Measurements from ENCODE around the gene STRIP2. TPM values are rescaled to one million over a fixed set of nuclear protein-coding genes. Genes with fewer than 3 reads are reported as not detected.
A peak's percentile ranks its signal among the peaks of the same experiment; 100 is the strongest.

Gene STRIP2
- total RNA-seq, 1 donor from 2014 or later: 73.5 TPM

DNA sequence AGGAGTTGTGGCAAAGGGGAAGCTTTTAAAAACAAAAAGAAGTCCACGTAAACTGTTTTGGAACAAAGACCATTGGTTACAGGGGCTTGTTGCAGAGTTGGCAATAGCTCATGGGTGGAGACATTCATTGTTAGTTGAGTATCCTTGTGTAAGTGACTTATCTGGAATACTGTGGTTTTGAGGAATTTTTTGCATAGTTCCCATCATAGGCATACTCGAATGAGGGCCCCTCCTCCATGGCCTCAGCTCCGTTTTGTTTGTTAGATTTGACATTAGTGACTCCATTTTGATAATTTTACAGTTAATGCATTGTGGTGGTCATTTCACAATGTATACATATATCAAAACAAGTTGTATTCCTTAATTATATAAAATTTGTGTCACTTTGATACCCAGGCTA, 55.3 kb downstream of the STRIP2 start:
- Mint-ChIP-seq H3K4me1 (ENCODE audit: low read depth) (peaks cover 18% of the 10 kb centered on the region), H3K36me3 (ENCODE audit: low read depth) (peaks cover 74% of the 10 kb centered on the region), H3K9me3 (no peaks in the 10 kb centered on the region), H3K27me3 (ENCODE audit: low read depth) (no peaks in the 10 kb centered on the region), H3K27ac (no peak overlapping the region), H3K4me3 (ENCODE audit: low read depth) (no peak overlapping the region)
- intact Hi-C loops (cut with micrococcal nuclease): no loop called here
- DNase-seq (ENCODE audit: low spot score): no peak

DNA sequence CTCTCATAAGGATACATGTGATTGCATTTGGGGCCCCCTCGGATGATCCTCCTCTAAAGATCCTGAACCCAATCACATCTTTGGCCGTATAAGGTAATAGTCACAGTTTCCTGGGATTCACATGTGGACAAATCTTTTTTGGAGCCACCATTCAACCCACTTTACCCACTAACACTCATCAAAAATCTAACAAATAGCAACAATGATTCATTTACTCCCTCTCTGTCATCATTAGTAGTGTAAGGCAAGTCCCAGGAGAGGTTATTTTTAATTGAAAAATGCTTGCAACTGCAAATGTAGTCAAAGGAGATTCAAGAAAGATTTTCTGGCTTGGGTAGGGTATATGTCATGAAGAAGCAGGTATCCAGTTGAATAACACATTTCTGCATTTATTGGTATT, 58.2 kb downstream of the STRIP2 start:
- DNase-seq (ENCODE audit: low spot score): no peak
- Mint-ChIP-seq H3K27ac (peak overlapping the region; percentile 67), H3K27me3 (ENCODE audit: low read depth) (no peaks in the 10 kb centered on the region), H3K9me3 (no peaks in the 10 kb centered on the region), H3K4me1 (ENCODE audit: low read depth) (peaks cover 37% of the 10 kb centered on the region), H3K4me3 (ENCODE audit: low read depth) (no peak overlapping the region), H3K36me3 (ENCODE audit: low read depth) (peaks cover 49% of the 10 kb centered on the region)
- intact Hi-C loops (cut with micrococcal nuclease): no loop called here

DNA sequence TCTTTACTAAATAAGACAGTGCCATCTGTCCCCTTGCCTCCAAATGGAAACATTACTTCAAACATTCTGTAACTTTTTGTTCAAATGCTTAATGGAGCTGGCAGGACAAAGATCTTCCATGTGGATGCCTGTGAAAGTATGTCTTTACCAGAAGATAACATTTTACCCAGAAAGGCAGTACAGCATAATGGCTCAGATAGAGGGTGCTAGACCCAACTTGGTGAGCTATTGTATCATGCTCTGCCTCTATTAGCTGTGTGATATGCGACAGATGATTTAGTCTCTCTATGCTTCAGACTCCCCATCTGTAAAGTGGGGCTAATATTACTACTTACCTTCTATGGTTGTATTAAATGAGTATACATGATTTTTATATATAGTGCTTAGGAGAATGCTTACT, 59.3 kb downstream of the STRIP2 start:
- Mint-ChIP-seq H3K27me3 (ENCODE audit: low read depth) (no peaks in the 10 kb centered on the region), H3K4me3 (ENCODE audit: low read depth) (no peak overlapping the region), H3K27ac (peak overlapping the region; percentile 72), H3K9me3 (no peaks in the 10 kb centered on the region), H3K36me3 (ENCODE audit: low read depth) (peaks cover 38% of the 10 kb centered on the region), H3K4me1 (ENCODE audit: low read depth) (peaks cover 44% of the 10 kb centered on the region)
- intact Hi-C loops (cut with micrococcal nuclease): no loop called here
- no peak for DNase-seq (ENCODE audit: low spot score)

- Mint-ChIP-seq H3K9me3 (no peaks in the 10 kb centered on the region), H3K27me3 (ENCODE audit: low read depth) (no peaks in the 10 kb centered on the region), H3K4me3 (ENCODE audit: low read depth) (no peak overlapping the region), H3K27ac (peak overlapping the region; percentile 72), H3K4me1 (ENCODE audit: low read depth) (peaks cover 44% of the 10 kb centered on the region), H3K36me3 (ENCODE audit: low read depth) (peaks cover 33% of the 10 kb centered on the region)
- intact Hi-C loops (cut with micrococcal nuclease): loop anchor here (2.0 kb wide), 1 partner anchor 55 kb away; no protein-coding TSS in a partner anchor
- DNase-seq (ENCODE audit: low spot score): peak; percentile 16
Observed at GRCh38 chr7:129494041-129494440, 59.8 kb downstream of the STRIP2 start.

- intact Hi-C loops (cut with micrococcal nuclease): loop anchor here (2.0 kb wide), 2 partner anchors 57 to 115 kb away; partner anchors contain the start of gene NRF1
- no peak overlapping the region for H3K4me3 Mint-ChIP-seq (ENCODE audit: low read depth)
- peak; percentile 25 for DNase-seq (ENCODE audit: low spot score)
- peaks cover 19% of the 10 kb centered on the region for H3K36me3 Mint-ChIP-seq (ENCODE audit: low read depth)
- no peaks in the 10 kb centered on the region for H3K27me3 Mint-ChIP-seq (ENCODE audit: low read depth)
- H3K4me1 Mint-ChIP-seq (ENCODE audit: low read depth): peaks cover 49% of the 10 kb centered on the region
- peak overlapping the region; percentile 59 for H3K27ac Mint-ChIP-seq
- H3K9me3 Mint-ChIP-seq: no peaks in the 10 kb centered on the region
Observed at GRCh38 chr7:129495987-129496386, 61.8 kb downstream of the STRIP2 start.

GRCh38 chr7:129496653-129497052, 62.4 kb downstream of the STRIP2 start:
- peak overlapping the region; percentile 82 for H3K27ac Mint-ChIP-seq
- no peak for DNase-seq (ENCODE audit: low spot score)
- no peaks in the 10 kb centered on the region for H3K27me3 Mint-ChIP-seq (ENCODE audit: low read depth)
- intact Hi-C loops (cut with micrococcal nuclease): loop anchor here (2.0 kb wide), 1 partner anchor 114 kb away; the partner anchor contains the start of gene NRF1
- peaks cover 55% of the 10 kb centered on the region for H3K4me1 Mint-ChIP-seq (ENCODE audit: low read depth)
- peaks cover 13% of the 10 kb centered on the region for H3K36me3 Mint-ChIP-seq (ENCODE audit: low read depth)
- no peaks in the 10 kb centered on the region for H3K9me3 Mint-ChIP-seq
- H3K4me3 Mint-ChIP-seq (ENCODE audit: low read depth): no peak overlapping the region

DNA sequence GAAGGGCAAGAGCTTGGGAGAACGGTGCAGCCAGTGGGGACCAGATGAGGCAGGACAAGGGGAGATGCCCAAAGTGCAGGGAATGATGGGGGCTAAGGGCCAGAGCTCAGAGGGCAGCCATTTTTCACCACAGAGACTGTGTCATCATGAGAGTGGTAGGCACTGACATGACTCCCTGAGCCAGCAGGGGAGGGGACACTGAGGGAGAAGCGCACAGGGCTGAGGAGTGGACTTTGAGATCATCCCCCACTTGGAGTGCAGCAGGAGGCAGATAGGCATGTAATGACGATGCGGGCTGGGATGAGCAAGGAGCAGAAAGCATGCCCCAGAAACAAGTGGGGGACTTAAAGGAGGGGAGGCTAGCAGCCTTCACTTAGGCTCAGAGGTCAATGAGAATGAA, 62.9 kb downstream of the STRIP2 start:
- DNase-seq (ENCODE audit: low spot score): no peak
- Mint-ChIP-seq H3K4me1 (ENCODE audit: low read depth) (peaks cover 53% of the 10 kb centered on the region), H3K9me3 (no peaks in the 10 kb centered on the region), H3K27ac (peak overlapping the region; percentile 82), H3K36me3 (ENCODE audit: low read depth) (peaks cover 10% of the 10 kb centered on the region), H3K4me3 (ENCODE audit: low read depth) (no peak overlapping the region), H3K27me3 (ENCODE audit: low read depth) (no peaks in the 10 kb centered on the region)
- intact Hi-C loops (cut with micrococcal nuclease): loop anchor here (2.0 kb wide), 1 partner anchor 114 kb away; the partner anchor contains the start of gene NRF1

DNA sequence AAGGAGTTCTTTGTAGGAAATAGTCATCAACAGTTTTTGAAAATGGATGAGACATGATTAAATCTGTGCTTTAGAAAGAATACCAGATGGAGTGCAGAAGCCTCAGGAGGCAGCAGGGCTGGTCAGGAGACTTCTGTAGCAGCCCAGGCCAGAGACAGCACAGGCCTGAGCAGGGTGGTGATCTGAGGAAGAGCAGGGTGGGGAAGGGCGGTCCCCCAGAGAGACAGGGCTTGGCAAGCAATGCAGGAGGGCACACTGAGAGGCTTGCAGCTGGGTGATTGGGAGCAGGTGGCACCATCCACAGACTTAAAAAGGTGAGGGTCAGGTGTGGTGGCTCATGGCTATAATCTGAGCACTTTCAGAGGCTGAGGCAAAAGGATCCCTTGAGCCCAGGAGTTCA, 63.8 kb downstream of the STRIP2 start:
- Mint-ChIP-seq H3K36me3 (ENCODE audit: low read depth) (peaks cover 3% of the 10 kb centered on the region), H3K27me3 (ENCODE audit: low read depth) (no peaks in the 10 kb centered on the region), H3K4me3 (ENCODE audit: low read depth) (no peak overlapping the region), H3K4me1 (ENCODE audit: low read depth) (peaks cover 45% of the 10 kb centered on the region), H3K9me3 (no peaks in the 10 kb centered on the region), H3K27ac (peak overlapping the region; percentile 21)
- DNase-seq (ENCODE audit: low spot score): no peak
- intact Hi-C loops (cut with micrococcal nuclease): no loop called here

GRCh38 chr7:129499999-129500398, 65.8 kb downstream of the STRIP2 start:
- DNase-seq (ENCODE audit: low spot score): no peak
- peaks cover 4% of the 10 kb centered on the region for H3K27me3 Mint-ChIP-seq (ENCODE audit: low read depth)
- H3K4me1 Mint-ChIP-seq (ENCODE audit: low read depth): peaks cover 38% of the 10 kb centered on the region

GRCh38 chr7:129501760-129502707, 67.8 kb downstream of the STRIP2 start, which contains the start of gene SMKR1:
Gene SMKR1 (plus strand): TSS chr7:129502531. CDS start chr7:129502825, 294 bp downstream.
- H3K36me3 Mint-ChIP-seq (ENCODE audit: low read depth): no peaks in the 10 kb centered on the region
- H3K27me3 Mint-ChIP-seq (ENCODE audit: low read depth): peaks cover 7% of the 10 kb centered on the region

More at GRCh38 chr7:129499999-129500398, 65.8 kb downstream of the STRIP2 start:
- Mint-ChIP-seq H3K9me3 (no peaks in the 10 kb centered on the region), H3K4me3 (ENCODE audit: low read depth) (no peak overlapping the region), H3K27ac (no peak overlapping the region), H3K36me3 (ENCODE audit: low read depth) (no peaks in the 10 kb centered on the region)
- intact Hi-C loops (cut with micrococcal nuclease): no loop called here

GRCh38 chr7:129502708-129503685, 68.8 kb downstream of the STRIP2 start:
- Mint-ChIP-seq H3K27me3 (ENCODE audit: low read depth) (peaks cover 7% of the 10 kb centered on the region), H3K4me1 (ENCODE audit: low read depth) (peaks cover 18% of the 10 kb centered on the region), H3K9me3 (no peaks in the 10 kb centered on the region), H3K36me3 (ENCODE audit: low read depth) (no peaks in the 10 kb centered on the region), H3K27ac (peak overlapping the region; percentile 59), H3K4me3 (ENCODE audit: low read depth) (peak overlapping the region; percentile 82)
- intact Hi-C loops (cut with micrococcal nuclease): loop anchor here (2.0 kb wide), 2 partner anchors 28 to 104 kb away; no protein-coding TSS in a partner anchor
- no peak for DNase-seq (ENCODE audit: low spot score)

More at GRCh38 chr7:129501760-129502707, 67.8 kb downstream of the STRIP2 start, which contains the start of gene SMKR1:
- H3K9me3 Mint-ChIP-seq: no peaks in the 10 kb centered on the region
- peaks cover 28% of the 10 kb centered on the region for H3K4me1 Mint-ChIP-seq (ENCODE audit: low read depth)
- H3K27ac Mint-ChIP-seq: peak within 1 kb of the TSS; percentile 71
- peak; percentile 87 for DNase-seq (ENCODE audit: low spot score)
- intact Hi-C loops (cut with micrococcal nuclease): loop anchor here (2.0 kb wide), 2 partner anchors 29 to 105 kb away; no protein-coding TSS in a partner anchor
- peak within 1 kb of the TSS; percentile 82 for H3K4me3 Mint-ChIP-seq (ENCODE audit: low read depth)

- H3K27ac Mint-ChIP-seq: peak overlapping the region; percentile 59
- peak overlapping the region; percentile 82 for H3K4me3 Mint-ChIP-seq (ENCODE audit: low read depth)
- no peak for DNase-seq (ENCODE audit: low spot score)
- H3K27me3 Mint-ChIP-seq (ENCODE audit: low read depth): peaks cover 7% of the 10 kb centered on the region
- H3K36me3 Mint-ChIP-seq (ENCODE audit: low read depth): no peaks in the 10 kb centered on the region
- peaks cover 18% of the 10 kb centered on the region for H3K4me1 Mint-ChIP-seq (ENCODE audit: low read depth)
- no peaks in the 10 kb centered on the region for H3K9me3 Mint-ChIP-seq
- intact Hi-C loops (cut with micrococcal nuclease): loop anchor here (2.0 kb wide), 2 partner anchors 27 to 103 kb away; no protein-coding TSS in a partner anchor
Observed at GRCh38 chr7:129503725-129504124, 69.5 kb downstream of the STRIP2 start.
